ENCODE measurements around the gene GJD3.

The GJD3 gene

GRCh38 chr17:40350689-40351358 is 13.7 kb downstream of the GJD3 start:
- DNase-seq = no peak

GRCh38 chr17:40349895-40350688 is 14.4 kb downstream of the GJD3 start:
- DNase-seq = no peak

GRCh38 chr17:40349477-40349894 is 15.1 kb downstream of the GJD3 start:
- DNase-seq = no peak

DNA sequence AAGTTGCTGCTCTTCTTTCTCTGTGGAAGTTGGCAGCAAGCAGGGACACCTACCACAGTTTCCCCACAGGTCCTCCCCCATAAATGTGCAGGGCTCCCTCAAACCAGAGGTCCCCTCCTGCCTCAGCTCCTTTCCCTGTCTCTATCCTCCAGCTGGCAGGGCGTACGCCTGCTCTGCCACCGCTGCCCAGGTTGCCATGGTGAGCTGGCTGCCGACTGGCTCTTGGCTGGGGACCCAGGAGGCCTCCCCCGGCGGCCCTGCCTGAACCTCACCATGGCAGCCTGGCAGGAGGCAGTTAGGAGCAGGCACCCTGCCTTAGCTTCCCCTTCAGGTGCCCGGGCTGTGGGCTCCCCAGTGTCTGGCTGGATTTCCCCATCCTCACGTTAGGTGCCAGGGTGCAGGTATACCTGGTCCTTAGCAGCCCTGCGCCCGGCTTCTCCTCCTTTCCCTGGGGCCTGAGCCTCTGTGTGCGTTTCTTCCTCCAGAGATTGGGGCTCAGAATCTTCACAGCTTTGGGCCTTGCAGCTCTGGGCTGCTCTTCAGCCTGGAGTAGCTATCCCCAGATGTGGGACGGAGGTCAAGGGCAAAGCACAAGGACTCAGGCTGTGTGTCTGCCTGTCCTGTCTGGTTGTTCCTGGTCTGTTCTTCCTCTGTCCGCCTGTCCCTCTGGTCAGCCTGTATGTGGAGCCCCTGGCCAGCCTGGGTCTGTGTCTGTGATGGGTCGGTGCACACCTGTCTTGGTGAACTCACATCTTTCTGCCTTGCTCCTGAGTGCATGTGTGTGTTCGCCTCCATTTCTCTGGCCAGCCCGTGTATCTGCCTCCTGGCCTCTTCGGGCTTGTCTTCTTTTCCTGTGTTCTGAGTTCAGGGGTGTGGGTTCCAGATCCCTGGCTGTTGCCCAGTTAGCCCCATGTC is 15.7 kb downstream of the GJD3 start:
- DNase-seq = no peak

DNA sequence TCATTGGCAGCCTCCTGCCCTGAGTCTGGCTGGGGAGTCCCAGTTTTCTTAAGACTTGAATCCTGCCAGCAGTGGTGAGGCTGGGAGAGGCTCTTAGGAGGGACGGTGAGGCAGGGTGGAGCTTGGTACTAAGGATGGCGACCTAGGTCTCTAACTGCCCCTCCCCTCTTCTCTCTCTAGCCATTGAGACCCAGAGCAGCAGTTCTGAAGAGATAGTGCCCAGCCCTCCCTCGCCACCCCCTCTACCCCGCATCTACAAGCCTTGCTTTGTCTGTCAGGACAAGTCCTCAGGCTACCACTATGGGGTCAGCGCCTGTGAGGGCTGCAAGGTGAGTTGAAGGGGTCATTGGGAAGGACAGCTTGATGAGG is 16.4 kb downstream of the GJD3 start:
- no peak for DNase-seq

- DNase-seq = no peak
These were observed 17.0 kb downstream of the GJD3 start for GRCh38 chr17:40347319-40348135.

- DNase-seq = no peak
These were observed 17.8 kb downstream of the GJD3 start for GRCh38 chr17:40346765-40347158.

- DNase-seq = no peak
These were observed 18.4 kb downstream of the GJD3 start for GRCh38 chr17:40345994-40346764.

- peak; percentile 4 for DNase-seq
These were observed 19.2 kb downstream of the GJD3 start for GRCh38 chr17:40345161-40345993.

DNA sequence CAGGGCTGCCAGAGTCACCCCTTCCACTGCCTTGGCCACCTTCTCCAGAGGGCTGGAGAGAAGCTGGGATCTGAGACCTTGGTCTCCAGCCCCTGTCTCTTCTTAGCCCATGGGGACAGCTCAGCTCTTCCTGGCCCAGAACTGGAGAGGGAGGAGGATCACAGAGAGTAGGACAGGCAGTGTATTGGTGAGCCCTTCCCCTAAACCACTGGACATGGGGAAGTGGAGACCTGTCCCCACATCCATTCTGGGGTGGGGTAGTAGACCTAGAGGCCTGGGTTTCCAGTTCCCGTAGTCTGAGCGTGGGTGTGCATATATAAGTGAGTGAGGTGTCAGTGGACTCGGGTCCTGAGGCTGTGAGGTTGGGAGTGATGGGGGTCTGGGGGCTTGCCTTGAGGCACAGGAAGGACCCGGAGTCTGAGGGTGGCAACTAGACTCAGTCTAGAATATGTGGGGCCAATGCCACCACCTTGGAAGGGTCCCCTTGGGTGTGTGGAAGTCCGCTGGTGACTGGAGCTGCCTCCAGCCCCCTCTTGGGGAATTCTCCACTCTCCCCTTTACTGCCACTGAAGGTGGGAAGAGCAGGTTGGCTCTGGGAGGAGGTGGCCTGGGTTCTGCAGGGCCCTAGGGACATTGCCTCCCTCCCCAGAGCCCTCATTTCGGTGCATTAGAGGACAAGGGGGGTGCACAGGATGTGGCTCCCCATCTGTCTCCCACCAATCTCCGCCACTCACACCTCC is 19.9 kb downstream of the GJD3 start:
- DNase-seq = no peak

GRCh38 chr17:40343219-40344119 is 21.1 kb downstream of the GJD3 start:
- DNase-seq = no peak

GRCh38 chr17:40342504-40343218 is 21.9 kb downstream of the GJD3 start:
- no peak for DNase-seq

DNA sequence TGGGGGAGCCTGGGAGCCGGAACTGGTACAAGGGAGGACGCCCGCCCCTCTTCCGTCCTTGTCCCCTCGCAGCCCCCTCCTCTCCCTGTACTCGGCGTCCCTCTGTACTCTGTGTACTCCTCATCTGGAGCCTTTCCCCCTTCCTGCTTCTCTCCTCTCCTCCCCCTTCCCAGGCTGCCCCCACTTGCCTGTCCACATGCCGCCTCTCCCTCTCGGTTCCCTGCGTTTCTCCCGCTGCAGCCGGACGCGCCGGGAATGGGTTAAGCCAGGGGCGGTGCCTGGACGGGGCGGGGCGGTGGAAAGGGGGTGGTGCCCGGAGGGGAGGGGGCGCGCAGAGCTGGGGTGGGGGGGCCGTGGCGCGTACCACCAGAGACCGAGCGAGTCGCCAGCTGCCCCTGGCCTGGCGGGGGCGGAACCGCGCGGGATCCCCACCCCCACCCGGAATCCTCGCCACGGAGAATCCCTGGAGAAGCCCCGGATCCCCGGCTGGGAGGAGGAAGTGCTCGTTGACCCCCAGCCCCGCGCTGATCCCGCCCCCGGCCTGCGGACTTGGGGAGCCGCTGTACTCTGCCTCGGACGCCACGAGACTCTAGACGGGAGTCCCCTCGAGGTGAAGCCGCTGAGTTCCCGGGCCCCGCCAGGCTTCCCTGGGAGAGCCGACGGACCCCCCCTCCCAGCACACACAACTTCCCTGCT is 22.6 kb downstream of the GJD3 start:
- DNase-seq = no peak

DNA sequence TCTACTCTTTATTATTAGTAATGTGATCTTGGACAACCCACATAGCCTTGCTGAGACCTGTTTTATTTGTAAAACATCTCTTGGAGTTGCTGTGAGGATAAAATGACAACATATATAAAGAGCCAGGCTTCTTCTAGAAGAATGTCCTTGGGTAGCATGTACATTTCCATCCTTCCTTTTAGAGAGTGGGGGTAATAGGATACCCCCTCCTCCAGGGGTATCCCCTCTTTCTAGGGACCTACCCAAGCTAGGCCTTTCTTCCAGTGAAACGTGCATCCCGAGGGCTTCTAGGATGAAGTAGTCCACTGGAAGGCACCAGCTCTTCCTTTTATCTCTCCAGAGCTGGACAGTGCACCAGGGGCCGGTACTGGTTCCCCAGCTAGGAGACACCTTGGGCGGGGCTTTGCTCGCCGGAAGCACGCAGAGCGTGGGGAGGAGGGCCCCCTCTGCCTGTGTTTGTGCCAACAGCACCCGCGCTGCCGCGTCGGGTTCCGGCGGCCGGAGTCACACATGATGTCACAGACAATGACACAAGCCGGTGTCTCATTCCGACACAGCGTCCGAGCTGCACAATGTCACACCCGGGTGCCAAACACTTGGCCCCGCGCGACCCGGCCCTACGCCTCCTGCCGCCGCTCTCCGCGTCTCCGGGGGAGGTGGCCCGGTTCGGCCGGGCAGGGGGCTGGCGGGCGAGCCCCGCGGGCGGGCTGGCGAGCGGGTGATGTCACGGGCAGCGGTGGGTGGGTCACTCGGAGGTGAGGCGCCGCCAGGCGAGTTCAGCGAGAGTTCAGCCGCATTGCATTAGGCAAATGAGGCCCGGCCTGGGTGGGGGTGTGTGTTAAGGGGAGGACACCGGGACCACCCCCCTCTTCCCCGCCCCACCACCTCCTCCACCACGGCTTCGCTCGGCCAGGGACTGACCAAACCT is 23.4 kb downstream of the GJD3 start:
- DNase-seq = peak; percentile 36

DNA sequence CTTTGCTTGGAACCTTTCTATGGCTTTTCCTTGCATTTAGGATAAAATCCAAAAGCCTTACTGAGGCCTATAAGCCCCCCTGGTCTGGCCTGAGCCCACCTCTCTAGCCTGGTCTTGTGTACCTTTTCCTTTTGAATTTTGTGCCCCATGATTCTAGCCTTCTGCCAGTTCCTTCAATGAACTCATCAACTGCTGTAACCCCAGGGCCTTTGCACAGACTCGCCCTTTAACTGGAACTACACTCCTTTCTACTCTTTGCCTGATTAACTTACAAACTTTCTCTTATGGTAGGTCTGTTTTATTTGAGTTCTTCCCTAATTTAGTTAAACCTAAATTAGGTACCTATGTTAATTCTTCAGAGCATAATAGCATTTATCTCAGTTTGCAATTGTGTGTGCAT is 24.2 kb downstream of the GJD3 start:
- DNase-seq = no peak

DNA sequence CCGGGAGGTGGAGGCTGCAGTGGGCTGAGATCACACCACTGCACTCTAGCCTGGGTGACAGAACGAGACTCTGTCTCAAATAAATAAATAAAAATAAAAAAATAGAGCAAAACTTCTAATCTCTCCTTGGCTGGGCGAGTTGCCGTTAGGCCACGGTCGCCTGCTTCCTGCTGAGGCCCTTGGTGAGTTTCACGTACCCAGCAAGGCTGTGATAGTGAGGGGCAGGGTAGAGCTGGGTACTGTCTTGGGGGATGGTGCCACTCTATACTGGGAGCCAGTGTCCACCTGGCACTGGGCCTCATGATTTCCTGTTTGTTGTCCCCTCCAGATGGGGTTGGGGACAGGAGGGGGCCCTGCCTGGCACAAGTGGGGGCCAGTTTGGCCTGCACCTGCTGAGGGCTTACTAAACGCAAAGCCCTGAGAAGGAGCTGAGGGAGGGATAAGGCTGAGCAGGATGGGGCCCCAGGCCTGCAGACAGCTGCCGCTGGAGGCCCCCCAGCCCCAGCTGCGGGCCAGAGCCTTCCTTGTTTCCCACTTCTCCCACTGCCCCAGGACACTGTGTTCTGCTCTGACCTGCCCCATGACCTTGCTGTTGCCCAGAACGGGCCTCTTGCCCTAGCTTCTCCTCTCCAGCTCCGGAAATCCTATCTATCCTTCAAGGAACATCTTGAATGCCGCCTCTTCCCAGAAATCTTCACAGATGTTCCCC is 25.4 kb downstream of the GJD3 start:
- DNase-seq = no peak
